Activated T-cell treated with anti-CD3 and anti-CD28 coated beads for 1 hour (primary cell): Measurements from ENCODE around the gene DUSP8.
"Not testable (repeated sequence)": the region's sequence is repeated elsewhere in the genome, so short reads cannot be mapped to it uniquely, and the experiment has no call there.

ENCODE experiments used
- DNase-seq: peaks from one replicate; pipeline ENCODE4 v3.0.0-alpha.2; 2020; ENCODE audit warnings: low read depth

Gene DUSP8

DNA sequence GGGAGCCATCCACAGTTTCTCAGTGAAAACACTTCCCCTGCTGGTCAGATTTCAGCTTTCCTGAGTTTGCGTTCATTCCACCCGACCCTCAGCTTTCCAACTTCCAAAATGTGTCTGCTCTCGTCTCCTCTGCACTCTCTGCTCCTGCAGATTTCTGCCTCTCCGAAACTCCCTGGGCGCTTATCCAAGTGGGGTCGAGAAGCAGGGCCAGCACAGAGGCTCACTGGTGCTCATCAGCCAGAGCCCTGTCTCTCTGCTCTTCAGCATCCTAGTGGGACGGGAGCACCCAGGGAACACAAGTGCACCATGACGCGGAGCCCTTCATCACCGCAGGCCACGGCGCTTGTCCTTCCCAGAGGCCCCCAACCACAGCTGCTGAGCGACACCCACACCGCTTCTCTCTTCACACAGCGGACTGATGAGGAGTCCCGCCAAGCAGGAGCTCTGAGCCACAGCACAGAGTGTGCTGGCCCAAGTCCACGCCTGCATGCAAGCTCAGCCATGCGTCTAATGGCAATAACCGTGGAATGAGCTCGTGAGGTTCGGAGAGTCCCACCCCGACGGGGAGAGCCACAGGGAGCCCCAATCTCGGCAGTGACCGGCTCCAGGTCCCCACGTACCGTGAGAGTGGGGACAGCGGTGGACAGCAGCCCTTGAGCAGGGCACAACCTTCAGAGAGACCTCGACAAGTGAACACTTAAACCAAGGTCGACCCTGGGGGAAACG lies 57.6 kb downstream of the DUSP8 start:
- no peak for DNase-seq

DNA sequence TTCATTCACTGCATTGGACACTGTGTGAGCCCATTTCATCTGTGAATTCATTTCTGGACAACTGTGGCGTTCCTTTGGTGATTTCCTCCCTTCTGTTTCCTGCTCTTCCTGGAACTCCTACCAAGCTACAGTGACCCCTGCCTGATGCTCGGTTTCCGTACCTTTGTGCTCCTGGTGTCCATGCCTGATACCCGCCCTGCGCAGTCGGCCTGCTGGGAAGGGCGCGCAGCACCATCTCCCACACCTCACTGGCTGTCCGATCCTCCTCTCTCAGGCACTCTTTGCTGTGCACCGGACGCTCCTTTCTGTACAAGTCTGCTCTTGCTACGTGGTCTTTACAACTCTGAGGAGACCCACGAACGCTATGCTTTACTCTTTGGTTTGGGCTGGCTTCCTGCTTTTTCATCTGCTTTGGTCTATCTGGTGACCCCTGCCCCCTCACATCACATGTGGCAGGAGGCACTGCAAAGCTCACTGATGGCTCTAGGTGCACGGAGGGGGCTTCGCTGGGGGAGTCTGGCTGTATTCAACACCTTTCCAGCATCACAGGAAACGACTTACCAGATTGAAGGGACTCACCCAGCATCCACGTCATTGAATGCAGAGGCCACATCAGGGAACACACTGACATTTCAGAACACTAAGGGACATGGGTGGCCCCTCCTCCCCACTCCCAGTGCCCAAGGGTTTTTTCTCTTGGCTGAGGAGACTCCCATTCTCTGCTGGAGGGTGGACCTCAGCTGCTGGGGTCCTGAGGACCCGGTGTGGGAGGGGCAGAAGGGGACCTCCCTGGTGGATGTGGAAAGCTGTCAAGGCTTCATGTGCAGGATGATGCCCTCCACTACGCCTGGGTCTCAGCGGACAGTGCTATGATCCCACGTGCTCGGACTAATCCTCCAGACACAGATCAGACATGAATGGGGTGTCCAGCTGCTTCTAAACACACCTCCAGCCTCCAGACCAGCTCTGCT lies 58.5 kb downstream of the DUSP8 start:
- no peak for DNase-seq

DNA sequence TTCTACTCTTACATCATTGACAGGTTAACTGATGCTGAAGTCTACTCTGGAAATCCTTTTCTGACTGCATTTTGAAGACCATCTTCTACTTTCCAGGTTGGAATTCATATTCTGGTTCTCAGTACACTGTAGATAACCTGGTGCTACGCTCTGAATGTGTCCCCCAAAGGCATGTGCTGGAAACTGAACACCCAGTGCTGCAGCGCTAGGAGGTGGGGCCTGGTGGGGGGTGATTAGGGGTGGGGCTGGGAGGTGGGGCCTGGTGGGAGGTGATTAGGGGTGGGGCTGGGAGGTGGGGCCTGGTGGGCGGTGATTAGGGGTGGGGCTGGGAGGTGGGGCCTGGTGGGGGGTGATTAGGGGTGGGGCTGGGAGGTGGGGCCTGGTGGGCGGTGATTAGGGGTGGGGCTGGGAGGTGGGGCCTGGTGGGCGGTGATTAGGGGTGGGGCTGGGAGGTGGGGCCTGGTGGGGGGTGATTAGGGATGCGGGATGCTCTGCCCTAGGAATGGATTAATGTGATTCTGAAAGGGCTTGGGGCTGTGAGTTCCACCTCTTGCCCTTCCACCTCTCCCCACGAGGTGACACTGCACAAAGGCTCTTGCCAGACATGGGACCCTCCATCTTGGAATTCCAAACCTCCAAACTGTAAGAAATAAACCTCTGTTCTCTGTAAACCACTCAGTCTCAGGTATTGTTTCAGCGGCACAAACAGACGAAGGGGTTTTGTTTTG lies 59.4 kb downstream of the DUSP8 start:
- not testable (repeated sequence) for DNase-seq

DNA sequence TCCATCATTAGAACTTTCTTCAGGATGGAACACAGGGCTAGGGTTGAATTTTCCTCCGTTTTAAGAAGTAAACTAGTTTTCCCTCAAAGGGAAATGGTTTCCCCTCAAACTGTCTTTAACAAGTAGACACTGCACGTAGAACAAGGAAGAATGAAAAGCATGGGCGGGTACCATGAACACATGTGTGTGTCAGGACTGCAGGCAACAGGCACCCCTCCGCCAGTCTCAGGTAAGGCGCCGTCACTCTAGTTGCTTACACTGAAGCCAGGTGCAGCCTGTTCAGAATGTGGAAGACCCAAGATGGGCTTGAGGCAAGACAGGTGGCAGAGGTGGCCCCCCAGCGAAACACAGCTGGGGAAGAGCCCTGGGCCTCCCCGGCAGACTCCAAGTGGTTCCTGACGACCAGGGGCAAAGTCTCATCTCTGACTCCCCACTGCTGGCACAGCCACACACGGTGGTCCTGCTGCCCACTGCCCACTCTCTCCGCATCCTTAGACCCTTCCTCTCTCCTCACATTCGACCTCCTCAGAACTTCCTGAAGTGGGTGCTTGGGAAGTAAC lies 60.1 kb downstream of the DUSP8 start:
- DNase-seq, result no peak

DNA sequence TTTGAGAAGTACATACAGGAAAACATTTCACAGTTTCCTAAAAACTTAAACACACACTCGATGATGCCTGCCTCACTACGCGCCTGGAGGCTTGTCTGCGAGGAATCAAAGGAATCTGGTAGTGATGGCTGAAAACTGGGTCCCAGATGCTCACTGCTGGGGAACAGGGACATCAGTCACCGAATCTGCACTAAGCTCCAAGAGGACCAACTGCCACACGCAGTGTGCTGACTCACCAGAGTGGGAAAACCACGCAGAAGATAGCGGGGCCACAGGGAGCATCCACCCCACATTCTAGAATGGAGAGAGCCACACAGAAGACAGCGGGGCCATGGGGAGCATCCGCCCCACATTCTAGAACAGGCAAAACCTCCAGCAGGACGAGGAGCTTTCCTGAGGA lies 61.1 kb downstream of the DUSP8 start:
- DNase-seq, result no peak

DNA sequence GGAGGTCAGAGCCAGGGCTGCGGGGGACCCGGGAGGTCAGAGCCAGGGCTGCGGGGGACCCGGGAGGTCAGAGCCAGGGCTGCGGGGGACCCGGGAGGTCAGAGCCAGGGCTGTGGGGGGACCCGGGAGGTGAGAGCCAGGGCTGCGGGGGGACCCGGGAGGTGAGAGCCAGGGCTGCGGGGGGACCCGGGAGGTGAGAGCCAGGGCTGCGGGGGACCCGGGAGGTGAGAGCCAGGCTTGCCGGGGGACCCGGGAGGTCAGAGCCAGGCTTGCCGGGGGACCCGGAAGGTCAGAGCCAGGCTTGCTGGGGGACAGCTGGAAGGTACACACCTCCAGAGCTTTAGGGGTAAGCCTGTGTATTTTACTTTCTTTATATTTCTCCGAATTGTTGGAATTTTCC lies 61.7 kb downstream of the DUSP8 start:
- not testable (repeated sequence) for DNase-seq

DNA sequence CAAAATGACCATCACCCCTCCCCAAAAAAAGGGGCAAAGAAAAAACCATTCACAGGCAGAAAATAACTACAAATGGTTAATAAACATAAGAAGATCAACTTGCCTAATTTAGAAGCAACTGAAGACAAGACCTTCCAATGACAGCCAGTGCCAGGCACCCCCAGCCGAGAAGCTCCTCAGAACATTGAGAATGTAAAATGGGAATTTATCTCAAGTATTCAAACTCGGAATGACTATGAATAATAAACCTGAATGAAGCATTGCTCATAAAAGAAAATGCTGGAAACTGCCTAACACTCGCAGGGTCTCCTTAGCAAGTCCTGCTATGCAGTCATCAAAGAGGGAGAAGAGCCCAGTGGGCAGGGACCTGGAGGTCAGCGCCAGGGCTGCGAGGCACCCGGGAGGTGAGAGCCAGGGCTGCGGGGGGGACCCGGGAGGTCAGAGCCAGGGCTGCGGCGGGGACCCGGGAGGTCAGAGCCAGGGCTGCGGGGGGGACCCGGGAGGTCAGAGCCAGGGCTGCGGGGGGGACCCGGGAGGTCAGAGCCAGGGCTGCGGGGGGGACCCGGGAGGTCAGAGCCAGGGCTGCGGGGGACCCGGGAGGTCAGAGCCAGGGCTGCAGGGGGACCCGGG lies 62.3 kb downstream of the DUSP8 start:
- no peak for DNase-seq

DNA sequence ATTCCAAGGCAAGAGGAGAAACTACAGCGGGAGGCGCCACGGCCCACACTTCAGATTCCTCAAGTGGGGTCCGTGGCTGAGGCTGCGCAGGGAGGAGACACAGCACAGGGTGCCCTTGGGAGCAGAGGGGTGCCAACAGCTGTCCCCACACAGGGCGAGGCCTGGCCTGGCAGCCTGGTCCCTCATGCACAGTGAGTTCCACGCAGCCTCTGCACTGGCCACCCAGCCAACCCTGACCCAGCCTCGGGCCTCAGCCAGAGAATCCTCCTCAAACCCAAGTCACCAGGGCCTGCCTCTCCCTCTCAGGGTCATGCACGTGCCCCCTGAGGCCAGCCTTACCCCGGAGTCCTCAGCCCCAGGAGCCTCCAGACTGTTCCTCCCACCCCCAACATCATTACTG lies 63.1 kb downstream of the DUSP8 start:
- DNase-seq, result no peak

DNA sequence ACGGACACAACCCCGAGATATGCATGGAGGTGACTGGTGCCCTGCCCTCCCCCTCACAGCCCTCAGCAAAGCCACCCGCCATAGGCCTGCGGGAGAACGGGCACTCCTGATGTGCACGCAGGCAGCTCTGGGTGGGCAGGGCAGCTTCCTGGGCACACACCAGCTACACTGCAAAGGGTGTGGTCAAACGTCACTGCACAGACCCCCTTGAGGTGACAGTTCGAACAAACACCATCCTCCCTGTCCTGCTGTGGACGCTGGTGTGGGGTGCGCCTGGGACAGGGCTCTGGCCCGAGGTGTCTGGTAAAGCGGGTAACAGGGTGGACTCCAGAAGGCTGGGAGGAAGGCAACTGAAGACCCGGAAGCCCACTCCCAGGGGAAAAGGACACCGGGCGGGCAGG lies 63.6 kb downstream of the DUSP8 start:
- no peak for DNase-seq

DNA sequence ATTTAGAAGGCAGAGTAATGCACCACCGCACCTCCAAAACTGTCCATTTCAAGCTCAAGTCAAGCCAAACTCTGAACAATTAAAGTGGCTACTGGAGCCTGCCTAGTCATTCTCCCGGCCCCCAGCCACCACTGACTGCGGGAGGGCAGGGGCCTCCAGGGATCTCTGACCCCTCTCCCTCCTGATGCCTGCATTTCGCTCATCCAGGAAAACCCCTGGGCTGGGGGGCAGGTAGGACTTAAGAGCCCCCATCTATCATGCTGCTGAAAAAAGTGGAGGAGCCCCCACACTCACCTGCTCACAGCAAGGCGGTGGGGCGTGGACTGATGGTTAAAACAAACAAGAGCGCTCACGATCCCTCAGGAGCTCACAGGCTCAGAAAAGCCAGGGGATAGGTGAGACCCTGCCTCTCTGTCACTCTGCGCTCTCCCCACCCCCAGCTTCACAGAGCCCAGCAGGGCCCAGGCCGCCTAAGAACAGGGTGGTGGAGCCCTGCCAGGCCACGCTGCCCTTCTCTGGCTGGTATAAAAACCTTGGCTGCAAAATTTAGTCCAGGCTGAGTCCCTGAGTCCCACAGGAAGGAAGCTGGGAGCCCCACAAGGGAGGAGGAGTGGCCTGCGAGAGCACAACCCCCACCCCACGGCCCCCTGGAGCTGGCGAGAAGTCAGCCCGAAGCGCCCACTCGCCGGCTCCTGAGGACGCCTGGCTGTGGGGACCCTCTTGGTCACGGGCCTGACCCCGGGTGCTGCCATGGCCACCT lies 64.5 kb downstream of the DUSP8 start:
- no peak for DNase-seq

DNA sequence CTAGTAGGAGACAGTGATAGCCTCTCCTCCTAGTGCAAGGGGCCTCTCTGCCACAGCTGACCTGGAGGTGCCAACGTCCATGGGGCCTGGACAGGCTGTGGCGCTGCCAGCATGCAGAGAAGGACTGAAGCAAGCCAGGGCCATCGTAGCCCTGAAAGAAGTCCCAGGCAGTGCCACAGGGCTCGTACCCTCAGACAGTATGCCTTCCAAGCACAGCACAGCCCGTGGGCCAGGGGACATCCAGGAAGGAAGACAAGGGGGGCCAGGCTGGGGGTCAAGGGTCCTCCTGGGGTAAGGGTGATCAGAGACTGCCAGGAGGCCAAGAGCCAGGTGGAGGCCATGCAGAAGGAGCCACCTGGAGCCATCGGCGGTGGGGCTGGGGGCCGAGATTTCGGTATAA lies 65.1 kb downstream of the DUSP8 start:
- DNase-seq, result no peak

DNA sequence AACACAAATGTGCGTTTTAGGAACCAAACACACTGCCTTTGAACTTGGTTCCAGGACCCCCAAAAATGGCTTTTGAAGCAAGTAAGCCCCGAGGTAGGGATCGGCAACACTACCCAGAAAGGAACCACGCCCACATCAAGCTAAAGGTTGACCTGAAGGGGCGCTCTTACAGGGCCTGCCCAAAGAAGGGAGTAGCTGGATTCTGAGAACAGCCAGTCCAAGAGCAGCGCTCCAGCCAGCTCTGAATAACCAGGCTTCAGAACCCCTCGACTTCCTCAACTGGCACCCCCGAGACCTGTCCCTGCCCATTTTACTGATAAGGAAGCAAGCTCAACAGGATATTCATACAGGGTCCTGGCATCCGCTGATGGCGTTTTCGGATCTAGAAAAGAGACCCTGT lies 66.6 kb downstream of the DUSP8 start:
- no peak for DNase-seq

DNA sequence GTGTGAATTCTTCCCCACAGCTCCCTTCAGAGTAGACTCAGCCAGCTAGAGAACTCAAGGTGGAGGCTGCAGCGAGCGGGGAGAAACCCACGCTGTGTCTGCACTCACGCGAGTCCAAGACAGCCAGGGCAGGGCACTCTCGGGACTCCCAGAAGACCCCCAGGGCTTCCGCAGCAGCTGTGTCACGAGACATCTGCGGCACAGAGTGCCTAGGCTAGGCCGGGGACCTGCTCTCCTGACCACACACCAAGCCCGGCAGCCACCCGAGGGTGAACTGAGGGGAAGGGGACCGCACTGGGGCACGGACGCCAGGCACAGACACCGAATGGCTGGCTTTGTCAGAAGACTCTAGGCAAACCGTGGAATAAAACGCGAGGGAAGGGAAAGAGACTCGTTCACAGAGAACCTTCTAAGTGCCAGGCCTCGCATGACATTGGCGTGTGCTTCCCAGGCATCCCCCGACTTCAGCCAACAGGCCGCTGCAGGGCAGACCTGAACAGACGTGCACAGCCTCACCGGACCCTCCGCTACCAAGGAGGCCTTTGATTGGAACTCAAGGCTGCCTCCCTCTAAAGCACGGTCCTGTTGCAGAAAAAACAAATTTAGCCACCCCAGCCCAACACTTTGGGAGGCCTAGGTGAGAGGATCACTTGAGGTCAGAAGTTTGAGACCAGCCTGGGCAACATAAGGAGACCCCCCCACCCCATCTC lies 67.3 kb downstream of the DUSP8 start:
- DNase-seq, result no peak

DNA sequence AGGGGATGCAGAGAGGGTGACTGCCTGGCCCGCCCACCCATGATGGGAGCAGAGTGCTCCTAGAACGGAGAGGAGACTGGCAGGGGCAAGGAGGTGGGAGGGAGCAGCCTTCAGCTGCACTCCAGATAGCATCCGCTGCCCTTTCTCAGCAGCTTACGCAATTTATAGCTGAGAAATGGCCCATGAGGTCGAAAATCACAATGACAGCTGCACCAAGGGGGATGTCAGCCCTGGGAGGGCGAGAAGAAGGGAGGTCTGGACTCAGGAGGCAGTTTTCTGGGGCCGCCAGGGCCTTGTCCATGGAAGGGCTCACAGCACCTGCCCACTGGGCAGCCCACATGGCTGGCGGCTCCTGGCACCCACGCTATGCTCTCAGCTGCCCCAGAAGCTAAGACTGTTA lies 67.9 kb downstream of the DUSP8 start:
- no peak for DNase-seq
